Suppressor macrophage treated with lipopolysaccharide for 1 hour (primary cell): ENCODE measurements around the gene KRT84.

ENCODE experiments used
- DNase-seq, 3 donors: peaks; one replicate each; pipeline ENCODE4 v3.0.0-alpha.2; 2020 to 2022

Gene KRT84

DNA sequence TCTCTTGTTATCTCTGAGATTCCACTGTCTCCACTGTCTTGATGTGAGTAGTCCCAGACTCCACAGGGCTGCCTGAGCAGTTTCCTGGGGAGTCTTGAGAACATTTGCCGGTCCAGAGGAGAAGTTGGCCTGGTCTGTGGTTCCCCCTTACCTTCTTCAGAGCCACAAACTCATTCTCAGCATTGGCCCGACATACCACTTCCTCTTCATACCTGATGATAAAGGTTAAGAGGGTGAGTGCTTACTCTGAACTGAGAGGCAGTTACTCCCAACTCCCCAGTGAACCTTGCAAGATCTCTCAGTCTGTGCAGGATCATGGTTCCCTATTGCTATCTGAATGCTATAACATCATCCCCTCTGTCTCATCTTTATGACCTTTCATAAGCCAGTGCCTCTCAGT lies 2.6 kb downstream of the KRT84 start:
- DNase-seq, result no peak

DNA sequence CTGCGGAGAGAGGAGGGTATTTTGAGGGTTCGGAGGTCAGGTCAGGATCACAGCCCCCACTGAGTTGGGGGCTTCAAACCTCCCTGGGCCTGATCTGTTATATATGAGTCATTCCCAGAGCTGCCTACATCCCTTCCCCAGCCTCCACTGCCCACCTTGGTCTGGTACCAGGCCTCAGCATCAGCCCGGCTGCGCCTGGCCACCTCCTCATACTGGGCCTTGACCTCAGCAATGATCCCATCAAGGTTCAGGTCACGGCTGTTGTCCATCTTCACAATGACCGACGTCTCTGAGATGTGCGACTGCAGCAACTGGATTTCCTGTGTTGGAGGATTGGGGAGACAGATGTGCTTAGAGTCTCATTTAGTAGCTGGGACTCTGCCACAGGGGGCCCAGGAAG lies 4.2 kb downstream of the KRT84 start:
- no peak for DNase-seq

DNA sequence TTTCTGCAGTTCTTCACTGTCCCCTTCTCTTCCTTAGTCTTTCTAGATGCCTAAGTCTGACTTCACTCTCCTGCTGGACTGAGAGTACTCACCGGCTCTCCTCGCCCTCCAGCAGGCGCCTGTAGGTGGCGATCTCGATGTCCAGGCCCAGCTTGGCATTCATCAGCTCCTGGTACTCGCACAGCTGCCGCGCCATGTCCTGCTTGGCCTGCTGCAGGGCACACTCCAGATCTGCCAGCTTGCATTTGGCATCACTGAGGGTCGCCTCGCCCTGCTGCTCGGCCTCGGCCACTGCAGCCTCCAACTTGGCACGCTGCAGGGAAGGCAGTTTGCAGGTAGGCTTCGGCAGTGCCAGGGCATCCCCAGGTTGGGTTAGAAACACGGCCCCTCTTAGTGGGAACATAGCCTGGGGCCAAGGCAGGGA lies 5.2 kb downstream of the KRT84 start:
- DNase-seq, result peak; percentile 32 to 49 (median 32)

DNA sequence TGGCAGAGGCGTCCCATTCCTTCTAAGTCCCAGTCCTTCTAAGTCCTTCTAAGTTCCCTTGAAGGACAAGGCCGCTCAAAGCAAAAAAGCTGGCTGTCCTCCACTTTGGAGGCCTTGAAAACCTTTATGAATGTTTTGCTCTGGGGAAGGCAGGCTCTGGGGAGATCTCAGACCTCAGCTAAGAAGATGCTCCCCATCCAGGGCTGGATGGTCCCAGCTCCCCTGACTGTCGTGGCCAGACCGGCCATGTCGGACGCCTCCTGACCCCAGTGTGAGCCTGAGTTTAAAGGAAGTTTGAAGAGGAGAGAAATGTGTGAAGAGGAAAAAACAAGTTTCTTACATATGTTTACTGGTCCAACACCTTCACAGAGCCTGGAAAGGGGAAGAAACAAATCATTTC lies 5.9 kb downstream of the KRT84 start:
- DNase-seq, result no peak

DNA sequence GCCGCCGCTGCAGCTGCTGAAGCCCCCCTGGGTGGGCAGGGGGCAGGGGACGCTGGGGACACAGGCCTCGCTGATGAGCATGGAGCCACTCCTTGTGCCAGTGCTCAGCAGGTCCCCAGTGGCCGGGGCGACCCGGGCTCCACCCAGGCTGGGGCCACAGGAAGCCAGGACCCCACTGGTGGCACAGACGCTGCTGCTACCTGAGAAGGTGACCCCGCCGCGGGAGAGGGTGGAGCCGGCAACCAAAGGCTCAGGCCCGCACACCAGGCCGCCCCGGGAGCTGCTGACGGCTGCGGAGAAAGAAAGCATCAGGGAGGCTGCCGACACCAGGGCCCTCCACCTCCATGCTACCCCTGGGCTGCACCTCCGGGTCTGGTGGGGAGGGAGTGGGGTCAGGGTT lies 7.4 kb downstream of the KRT84 start:
- no peak for DNase-seq

DNA sequence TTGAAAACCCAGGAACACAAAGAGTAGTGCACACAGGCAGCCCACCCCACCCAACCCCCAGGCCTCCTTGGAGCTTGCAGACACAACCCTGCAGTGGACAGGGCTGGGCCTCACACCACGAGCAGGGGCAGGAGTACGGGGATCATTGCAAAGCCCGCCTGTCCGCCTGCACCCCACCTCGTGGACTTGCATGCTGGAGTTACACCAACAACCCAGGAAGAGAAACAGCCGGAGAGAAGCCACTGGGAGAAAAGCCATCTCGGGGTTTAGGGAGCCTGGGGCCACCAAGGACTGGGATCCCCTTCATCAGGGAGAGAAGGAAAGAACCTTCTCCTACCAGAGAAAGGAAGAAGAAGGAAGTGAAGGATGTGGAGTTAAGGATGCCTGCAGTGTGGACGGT lies 8.2 kb downstream of the KRT84 start:
- no peak for DNase-seq

DNA sequence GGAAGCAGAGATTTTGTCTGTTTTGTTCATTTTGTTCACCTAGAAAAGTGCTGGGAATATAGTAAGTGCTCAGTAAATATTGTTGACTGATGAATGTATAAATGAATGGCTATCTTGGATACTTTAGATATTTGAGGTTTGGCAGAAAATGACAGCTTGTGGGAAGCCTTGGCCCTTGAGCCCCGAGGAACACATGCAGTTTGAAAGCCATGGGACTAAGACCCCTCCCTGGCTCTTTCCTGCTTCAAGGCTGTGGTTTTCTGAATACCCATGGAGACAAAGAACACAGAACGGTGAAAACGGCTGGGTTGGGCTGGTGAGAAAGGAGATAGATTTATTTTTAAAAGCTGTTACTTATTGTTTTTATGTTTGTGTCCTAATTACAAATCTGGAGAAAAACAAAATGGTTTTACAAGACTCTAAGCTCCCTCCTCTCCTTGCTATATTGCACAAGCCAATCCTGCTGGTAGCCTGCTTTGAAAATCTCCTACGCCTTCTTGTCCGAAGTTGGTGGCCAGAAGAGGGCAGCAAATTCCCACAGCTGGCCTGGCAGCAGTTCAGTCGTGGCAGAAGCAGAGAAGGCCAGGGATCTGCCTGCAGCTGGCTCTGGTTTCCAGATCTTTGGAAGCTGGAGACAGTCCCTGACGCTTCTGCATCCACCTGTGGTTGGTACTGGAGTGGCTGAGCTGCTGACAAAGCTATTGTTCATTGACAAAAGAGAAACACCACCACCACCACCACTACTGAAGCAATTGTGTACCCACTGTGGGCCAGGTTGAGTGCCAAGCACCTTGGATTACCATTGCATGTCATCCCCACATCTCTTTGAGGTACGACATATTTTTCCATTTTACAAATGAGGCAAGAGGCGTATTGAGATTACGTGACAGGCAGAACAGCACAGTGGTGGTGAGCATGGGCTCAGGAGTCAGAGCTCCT lies 13.0 kb downstream of the KRT84 start:
- peak; percentile 77 to 85 (median 83) for DNase-seq

DNA sequence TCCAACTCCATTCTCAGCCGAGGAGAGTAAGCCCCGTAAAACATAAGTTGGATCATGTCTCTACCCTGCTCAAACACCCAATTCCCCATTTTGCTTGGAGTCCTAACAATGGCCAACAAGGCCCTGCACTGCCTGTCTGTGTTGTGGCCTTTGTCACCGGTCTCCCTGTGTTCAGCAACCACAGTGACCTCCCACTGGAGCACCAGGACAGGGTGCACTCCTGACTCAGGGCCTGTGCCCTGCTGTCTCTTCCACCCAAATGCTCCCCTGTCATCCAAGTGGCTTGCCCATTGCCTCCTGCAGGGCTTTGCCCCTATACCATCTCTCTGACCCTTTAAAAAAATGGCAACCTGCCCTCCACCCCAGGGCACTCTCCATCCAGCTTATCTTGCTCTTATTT lies 13.7 kb downstream of the KRT84 start:
- DNase-seq, result no peak

DNA sequence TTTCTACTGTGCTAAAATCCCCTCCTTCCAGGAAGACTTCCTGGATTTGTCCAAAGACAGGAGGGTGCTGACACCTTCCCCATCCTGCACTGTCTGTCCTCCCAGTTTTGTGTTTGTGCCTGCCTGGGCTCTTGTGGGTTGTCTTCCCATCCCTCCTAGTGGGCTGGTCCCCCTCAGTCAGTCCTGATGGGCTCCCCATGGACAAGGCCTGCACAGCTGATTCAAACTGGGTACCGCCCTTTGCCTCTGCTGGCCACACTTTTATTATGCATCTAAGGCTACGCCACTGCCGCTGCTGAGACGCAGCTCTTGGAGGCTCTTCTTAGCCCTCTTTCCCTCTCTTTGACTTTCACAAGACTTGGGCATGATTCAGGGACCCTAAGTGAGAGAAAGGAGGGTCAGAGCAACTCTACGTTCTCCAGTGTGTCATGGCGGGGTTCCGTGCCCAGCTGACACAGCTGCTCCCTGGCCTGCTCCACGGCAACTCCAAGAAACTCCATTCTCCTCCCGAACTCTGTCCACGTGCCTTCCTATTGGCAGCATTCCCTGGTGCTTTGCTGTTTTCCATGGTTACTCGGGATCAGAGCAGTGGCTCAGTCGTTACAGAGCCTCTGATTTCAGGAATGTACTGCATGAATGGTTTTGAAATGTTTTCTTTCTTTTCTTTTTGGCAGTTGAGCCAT lies 14.4 kb downstream of the KRT84 start:
- no peak for DNase-seq

DNA sequence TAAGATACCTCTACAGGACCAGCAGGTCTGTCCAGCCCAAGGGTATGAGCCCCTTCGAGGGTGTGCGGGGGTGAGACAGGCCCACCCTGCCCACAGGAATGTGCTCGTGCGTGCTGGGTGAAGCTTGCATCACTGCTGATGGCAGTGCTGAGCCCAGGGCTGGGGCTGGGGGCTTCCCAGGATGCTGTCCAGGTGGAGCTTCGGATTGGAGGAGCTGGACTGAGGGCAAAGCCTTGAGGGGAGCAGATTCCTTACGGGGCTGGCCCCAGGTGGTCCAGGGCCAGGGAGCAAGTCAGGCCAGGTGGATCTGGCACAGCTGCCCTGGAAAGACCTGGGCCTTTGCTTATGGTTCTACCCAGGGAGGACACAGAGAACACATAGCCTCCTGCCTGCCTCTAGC lies 15.6 kb downstream of the KRT84 start:
- no peak for DNase-seq

DNA sequence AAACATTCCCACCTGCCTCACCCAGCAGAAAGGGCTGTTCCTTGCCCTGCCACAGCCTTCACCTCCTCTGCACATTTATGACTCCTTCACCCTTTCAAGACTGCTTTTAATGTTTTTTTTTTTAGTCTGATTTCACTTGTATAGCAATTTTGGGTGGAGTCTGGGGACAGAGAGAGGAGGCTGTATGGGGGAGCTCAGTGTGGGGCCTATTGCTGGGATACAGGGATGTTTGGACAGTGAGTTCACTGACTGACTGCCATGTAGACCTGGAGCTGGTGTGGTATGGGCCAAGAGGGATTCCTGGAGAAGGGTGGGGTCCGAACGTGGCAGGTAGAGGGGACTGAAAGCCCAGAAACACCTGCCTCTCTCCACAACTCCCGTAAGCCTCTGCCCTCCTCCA lies 16.2 kb downstream of the KRT84 start:
- no peak for DNase-seq

DNA sequence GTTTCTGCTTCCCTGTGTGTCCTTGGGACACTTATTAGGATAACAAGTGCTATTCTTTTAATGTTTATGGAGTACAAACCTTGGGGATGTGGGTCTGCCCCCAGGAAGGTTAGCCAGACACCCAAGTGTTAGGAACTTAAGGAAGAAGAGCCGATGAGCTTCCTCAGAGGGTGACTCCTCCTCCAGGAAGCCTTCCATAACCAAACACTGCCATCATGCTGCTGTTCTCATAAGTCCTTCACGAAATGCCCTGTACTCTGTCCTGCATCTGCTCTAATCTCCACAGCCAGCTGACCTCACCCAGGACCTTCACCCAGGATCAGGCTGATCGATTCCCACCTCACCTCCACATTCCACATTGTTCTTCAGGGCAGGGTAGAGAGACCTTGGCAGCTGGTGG lies 16.9 kb downstream of the KRT84 start:
- DNase-seq, result no peak

DNA sequence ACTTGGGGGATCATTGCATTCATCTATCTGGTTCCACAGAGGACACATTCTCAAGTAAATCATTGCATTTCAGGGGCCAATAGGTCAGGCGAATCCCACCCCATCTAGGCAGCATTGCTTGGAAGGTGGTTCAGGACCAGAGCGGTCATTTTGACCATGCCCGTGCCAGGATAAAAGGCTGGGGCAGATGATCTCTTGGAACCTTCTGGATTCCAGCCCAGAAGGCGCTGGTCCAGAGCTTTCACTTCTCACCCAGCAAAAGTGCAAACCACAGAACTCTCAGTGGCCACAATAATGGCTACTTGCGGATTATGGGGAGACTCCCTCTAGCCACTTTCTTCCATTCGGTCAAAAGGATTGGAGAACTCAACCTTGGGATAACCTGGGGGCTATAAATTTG lies 17.6 kb downstream of the KRT84 start:
- no peak for DNase-seq

DNA sequence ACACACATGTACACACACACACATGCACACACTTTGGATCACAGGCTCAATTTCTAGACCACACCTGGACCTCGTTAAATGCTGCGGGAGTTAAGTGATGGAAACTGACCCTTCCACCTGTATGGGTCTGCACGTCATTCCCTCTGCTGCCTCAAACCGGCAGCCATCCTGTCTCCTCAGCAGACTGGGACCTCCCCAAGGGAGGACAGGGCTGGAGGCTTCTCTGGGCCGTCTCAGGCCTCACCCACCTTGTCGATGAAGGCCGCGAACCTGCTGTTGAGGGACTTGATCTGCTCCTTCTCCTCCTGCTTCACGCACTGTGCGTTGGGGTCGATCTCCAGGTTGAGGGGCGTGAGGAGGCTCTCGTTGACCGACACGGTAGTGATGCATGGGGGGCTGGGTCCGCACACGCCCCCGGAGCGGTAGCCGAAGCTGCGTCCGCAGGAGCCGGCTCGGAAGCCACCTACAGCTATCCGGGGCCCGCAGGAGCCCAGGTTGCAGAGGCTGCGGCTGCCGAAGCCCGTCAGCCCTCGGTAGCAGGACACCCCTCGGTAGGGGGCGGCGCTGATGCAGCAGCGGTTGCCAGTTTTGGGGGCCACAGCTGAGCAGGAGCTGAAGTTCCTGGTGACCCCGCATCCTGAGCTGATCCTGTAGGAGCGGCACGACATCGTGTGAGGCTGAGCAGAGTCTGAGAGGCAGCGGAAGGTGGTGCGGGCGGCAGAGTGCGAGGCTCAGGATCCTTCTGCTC lies 18.5 kb downstream of the KRT84 start, which contains the start of gene KRT85:
KRT85 (minus strand) TSS at position 744 of the 748 bp plus-strand sequence; CDS start at position 668, 76 bp downstream.
- DNase-seq, result no peak

DNA sequence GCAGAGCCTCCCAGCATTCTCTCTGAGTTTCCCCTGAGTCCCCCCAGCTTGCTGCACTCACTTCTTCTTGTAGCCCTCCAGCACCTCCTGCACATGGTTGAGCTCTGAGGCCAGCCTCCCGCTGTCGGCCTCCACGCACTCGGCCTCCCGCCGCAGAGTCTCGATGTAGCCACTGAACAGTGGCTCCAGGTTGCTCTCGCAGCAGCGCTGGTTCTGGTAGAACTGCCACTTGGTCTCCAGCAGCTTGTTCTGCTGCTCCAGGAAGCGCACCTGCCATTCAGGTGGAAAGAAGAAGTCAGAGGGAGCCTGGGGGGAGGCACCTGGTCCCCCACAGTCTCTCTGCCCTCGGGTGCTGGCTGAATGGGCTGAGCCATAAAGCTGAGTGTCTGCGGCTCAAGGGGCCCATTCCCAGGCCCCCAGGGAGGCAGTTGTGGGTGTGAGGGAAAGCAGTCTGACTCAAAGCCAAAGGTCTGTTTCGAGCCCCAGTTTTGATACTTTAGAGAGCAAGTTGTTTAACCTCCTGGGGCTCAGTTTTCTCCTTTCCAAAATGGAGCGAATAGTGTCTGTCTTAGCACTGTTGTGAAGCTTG lies 20.5 kb downstream of the KRT84 start:
- DNase-seq, result no peak

DNA sequence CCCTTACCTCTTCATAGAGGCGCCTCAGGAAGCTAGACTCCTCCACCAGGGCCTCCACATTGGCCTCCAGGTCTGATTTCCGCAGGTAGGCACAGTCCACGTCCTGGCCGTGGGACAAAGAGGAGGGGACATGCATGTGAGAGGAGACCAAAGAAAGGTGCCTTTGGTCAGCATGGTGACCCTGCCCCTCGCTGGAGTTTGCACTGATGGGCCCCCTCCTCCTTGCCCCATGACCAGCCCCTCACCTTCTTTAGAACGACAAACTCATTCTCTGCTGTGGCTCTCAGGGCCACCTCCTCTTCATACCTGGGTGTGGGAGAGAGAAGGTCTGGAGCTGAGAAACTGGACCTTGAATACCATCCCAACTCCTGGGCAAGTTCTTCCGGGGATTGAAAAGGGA lies 21.4 kb downstream of the KRT84 start:
- no peak for DNase-seq

DNA sequence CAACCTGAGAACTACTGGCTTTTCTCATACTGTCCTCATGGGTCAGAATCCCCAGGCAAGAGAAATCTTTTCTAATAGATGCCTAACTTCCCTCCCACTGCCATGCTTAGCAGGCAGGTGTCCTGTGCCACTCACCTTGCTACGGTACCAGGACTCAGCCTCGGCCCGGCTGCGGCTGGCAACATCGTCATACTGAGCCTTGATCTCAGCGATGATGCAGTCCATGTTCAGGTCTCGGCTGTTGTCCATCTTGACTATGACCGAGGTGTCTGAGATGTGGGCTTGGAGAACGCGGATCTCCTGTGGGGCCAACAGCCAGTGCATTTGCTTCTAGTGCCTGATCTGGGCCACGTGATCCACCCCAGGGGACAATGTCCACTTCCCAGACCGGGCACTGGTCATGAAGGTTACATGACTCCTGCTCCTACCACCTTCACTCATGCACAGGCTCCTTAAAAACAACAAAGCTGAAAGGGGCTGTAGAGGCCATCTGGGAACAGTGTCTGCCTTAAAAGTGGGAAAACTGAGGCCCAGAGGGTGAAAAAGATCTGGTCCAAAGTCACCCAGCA lies 22.3 kb downstream of the KRT84 start:
- no peak for DNase-seq

DNA sequence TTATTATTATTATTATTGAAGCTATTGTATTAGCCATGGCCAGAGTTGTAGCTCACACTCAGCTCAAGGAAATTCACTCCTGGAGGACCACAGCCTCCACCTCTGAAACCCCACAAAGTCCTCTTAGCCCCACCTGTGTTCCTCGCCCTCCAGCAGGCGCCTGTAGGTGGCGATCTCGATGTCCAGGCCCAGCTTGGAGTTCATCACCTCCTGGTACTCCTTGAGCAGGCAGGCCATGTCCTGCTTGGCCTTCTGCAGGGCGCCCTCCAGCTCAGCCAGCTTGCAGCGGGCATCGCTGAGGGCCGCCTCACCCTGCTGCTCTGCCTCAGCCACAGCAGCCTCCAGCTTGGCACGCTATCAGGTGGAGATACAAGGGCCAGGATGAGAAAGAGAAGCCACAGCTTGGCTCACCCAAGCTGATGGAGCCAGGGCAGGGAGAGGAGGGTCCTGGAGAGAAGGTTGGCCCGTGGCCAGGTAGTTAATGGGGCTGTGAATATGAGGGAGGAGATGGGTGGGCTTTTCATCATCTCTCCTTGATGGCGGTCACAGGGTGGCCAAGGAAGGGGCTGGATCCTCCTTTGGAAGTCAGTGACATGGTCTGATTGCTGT lies 23.2 kb downstream of the KRT84 start:
- DNase-seq, result no peak

DNA sequence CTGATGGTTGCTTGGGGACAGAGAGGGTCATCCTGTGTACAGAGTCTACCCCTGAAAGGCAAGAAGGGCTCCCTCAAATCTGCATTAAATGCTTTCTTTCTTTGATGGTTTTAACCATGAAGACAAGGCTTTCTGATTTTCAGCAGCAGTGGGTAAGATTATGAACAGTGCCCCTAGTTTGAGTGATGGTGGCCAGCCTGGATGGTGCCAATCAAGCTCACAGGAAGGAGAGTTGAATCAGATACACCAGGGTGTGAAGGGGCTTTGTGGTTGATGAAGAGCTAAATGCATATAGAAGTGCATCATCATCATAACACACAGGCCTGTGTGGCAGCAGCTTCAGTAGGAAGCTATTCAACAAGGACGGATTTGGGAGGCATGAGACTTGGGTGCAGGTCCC lies 23.9 kb downstream of the KRT84 start:
- no peak for DNase-seq

DNA sequence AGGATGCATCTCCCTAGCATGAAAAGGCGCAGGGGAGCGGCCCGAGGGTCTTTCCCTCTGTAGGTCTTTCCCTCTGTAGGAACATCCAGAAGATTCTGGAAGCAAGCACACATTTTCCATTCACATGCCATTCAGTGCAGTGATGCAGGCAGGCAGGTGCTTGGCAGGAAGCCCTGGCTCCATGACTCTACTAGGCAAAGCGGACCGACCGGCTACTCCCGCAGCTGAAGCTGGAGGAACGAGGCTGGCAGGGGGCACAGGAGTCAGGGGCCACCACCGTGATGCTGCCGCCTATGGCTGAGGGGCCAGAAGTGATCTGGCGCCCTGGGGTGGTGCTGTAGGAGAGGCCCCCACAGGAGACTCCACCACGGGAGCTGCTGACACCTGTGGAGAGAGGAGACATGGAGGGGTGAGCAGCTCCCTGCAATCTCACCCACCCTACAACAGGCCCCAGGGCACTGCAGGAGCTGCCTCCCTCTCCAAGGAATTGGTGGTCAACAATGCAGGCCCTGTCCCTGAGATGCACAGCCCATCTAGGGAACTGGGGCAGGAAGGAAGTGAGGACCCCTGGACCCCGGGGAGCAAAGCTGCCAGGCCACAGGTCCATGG lies 24.7 kb downstream of the KRT84 start:
- no peak for DNase-seq

DNA sequence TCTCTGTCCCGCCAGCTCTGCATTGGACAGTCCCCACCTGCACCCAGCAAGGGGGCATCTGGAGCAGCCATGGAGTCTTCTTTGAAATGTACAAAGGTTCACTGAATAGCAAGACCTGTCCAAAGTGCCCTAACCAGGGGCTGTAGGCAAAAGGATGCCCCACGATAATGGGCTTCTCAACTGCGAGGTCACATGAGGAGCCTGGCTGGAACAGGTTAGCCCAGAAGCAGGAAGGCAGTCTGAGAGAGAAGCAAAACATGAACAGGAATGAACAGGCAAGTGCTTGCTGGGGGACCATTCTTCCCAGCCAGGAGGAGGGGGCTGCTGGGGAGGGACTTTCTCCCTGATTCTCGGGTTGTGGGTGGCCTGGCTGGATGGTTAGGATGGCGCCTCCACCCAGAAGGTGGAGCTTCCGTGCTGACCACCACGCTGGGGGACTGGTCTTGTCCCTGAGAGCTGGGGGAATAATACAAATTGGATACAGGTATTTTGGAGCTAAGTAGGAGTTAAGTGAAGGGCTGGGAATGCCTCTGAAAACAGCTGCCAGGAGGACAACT lies 25.3 kb downstream of the KRT84 start:
- no peak for DNase-seq
